LNCaP clone FGC (cell line): Measurements from ENCODE around the gene SPIRE2.

ENCODE experiments used
- DNase-seq: peaks from one replicate; pipeline ENCODE4 v3.0.0-alpha.2; 2011; ENCODE audit warnings: low read depth
- H3K4me3 ChIP-seq: 2 replicates; pipeline ENCODE4 v1.5.1; 2011; ENCODE audit warnings: mild to moderate bottlenecking, low read depth, low read length, control low read depth
- TF ChIP-seq, protein P1 (sequence below): IDR thresholded peaks from 2 replicates; pipeline ENCODE4 v1.5.1; 2012; ENCODE audit warnings: mild to moderate bottlenecking; ENCODE audit not compliant: control insufficient read depth, insufficient read depth; ENCODE audit errors: extremely low read depth

Gene SPIRE2

DNA sequence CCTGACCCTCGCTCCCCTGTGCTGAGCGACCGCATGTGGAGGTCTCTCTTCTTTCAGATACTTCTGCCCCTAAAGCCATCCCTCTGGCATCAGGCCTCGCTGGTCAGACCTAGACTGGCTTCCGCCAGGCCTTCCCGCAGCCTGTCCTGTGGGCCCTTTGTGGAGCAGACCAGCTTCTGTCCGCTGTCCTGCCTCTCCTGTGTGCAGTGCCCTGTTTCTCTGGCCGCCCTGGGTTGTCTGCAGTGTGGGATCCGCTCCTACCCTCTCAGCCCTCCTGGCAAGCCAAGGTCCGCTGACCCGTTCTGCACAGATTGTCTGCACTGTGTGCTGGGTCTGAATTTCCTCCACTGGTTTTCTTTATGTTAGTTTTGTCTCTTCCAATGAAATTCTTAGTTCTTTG lies 68.9 kb downstream of the SPIRE2 start:
- H3K4me3 ChIP-seq, result no peak overlapping the region
- TF ChIP-seq, protein P1, sequence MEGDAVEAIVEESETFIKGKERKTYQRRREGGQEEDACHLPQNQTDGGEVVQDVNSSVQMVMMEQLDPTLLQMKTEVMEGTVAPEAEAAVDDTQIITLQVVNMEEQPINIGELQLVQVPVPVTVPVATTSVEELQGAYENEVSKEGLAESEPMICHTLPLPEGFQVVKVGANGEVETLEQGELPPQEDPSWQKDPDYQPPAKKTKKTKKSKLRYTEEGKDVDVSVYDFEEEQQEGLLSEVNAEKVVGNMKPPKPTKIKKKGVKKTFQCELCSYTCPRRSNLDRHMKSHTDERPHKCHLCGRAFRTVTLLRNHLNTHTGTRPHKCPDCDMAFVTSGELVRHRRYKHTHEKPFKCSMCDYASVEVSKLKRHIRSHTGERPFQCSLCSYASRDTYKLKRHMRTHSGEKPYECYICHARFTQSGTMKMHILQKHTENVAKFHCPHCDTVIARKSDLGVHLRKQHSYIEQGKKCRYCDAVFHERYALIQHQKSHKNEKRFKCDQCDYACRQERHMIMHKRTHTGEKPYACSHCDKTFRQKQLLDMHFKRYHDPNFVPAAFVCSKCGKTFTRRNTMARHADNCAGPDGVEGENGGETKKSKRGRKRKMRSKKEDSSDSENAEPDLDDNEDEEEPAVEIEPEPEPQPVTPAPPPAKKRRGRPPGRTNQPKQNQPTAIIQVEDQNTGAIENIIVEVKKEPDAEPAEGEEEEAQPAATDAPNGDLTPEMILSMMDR, result no peak
- DNase-seq, result no peak

DNA sequence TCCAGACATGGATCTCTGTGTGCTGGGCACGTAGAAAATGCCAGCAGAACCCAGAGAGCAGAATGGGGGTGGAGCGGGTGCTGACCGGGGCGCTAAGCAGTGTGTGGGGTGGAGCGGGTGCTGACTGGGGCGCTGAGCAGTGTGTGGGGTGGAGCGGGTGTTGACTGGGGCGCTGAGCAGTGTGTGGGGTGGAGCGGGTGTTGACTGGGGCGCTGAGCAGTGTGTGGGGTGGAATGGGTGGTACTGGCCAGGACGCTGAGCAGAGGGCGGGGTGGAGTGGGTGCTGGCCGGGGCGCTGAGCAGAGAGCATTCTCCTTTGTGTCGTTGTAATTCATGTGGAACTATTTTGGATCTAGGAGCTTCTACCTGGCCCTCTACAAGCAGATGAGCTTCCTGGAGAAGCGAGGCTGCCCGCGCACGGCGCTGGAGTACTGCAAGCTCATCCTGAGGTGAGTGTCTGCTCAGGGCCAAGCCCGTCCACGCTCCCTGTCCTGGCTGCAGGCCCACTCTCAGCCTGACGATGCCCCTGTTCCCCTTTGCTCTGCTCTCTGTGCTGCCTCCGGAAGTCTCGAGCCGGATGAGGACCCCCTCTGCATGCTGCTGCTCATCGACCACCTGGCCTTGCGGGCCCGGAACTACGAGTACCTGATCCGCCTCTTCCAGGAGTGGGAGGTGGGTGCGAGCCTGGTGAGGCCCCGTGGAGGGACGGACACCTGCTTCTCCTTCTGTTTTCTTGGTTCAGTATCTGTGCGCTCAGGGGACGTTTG lies 70.1 kb downstream of the SPIRE2 start:
- no peak for DNase-seq
- no peak overlapping the region for H3K4me3 ChIP-seq
- TF ChIP-seq, protein P1, result no peak

DNA sequence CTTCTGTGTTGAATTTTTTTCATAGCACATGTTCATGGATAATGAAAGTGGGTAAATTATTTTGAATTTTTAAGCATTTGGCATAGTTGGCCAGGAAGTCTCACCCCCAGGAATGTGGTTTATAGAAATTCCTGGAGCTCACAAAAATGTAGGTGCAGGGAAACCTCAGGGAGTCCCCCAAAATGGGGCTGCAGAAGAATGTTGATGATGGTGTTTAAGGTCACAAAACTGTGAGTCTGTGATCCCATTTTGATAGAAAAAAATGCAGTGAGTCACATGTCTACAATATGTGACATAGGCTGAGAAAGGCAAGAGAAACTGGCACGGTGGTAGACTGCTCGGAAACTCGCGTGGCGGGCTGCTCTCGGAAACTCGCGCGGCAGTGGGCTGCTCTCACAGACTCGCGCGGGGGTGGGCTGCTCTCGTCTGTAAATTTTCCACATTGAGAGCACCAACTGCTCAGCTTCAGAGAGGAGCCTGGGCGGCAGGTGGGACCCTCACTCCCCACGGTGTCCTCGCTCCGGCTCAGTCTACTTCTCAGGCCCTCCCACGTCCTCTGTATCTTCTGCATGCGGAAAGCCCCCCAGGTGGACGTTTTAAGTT lies 71.7 kb downstream of the SPIRE2 start:
- H3K4me3 ChIP-seq, result no peak overlapping the region
- TF ChIP-seq, protein P1, result no peak

DNA sequence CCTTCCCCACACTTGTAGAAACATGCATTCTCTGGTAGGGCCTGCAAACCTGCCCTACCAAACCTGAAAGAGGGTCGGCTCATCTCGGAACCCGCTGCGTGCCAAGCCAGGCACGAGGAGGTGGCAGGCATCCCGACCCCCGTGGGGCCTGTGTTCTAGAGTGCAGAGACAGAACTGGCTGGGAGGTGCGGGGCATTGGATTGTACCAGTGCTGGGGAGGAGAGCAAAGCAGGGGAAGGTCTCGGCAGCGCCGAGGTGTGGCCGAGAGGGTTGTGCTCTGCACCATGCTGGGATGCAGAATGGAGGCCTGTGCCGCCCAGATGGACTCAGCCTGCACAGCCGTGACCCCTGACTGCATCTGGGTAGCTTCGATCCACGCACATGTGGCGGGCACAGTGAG lies 72.6 kb downstream of the SPIRE2 start:
- TF ChIP-seq, protein P1, result no peak
- no peak for DNase-seq
- H3K4me3 ChIP-seq, result no peak overlapping the region

More for the DNA sequence above, 71.7 kb downstream of the SPIRE2 start:
- DNase-seq, result no peak

DNA sequence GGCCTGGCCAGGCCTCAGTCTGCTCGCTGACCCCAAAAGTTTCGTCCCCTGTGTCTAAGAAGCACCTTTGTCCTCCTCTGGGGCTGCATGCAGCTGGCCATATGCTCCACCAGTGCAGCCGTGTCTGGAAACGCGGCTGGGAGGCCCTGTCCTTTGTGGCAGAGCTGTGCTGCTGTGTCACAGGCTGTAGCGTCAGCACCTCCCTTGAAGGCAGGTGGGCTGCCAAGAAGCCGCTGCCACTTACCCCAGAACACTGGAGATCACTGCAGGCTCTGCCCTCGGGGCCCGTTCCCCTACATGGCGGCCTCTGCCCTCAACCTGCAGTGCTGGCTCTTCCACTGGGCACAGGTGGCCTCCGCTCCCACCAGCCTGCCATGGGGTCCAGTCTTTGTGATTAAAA lies 74.7 kb downstream of the SPIRE2 start:
- H3K4me3 ChIP-seq, result no peak overlapping the region
- TF ChIP-seq, protein P1, result no peak
- DNase-seq, result no peak

DNA sequence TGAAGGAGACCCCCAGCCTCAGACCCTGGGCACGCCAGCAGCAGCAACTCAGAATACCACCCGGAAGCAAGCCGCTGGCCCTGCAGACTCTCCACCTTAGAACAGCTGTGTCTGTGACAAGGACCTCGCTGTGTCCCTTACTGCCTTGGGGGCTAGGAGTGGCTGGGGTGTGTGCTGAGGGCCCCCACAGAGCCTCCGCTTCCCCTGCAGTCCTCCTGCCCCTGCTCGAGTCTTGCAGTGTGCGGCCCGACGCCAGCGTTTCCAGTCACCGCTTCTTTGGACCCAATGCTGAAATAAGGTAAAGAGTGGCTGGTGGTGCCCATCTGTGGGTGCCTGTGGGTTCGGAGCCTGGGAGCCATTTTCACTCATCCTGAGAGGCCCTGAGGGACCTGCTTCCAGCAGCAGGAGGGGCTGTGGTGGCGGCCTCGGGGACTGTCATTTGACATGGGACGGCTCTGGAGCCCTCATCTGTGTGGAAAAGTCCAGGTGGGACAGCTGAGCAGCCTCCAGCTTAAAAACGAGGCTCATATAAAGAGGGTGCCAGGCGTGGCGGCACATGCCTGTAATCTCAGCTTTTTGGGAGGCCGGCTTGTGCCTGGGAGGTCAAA lies 75.7 kb downstream of the SPIRE2 start:
- TF ChIP-seq, protein P1, result no peak
- no peak for DNase-seq
- no peak overlapping the region for H3K4me3 ChIP-seq
